ENCODE results near the gene RNASEH2A. TPM values are rescaled to one million over a fixed set of nuclear protein-coding genes. Genes with fewer than 3 reads are reported as not detected.

RNASEH2A gene
- total and polyA plus RNA-seq, 2 of the 13 experiments (the other 11 are each of a cell fraction or from before 2014, with no cell fraction given), result 25.1 to 35.8 TPM

DNA sequence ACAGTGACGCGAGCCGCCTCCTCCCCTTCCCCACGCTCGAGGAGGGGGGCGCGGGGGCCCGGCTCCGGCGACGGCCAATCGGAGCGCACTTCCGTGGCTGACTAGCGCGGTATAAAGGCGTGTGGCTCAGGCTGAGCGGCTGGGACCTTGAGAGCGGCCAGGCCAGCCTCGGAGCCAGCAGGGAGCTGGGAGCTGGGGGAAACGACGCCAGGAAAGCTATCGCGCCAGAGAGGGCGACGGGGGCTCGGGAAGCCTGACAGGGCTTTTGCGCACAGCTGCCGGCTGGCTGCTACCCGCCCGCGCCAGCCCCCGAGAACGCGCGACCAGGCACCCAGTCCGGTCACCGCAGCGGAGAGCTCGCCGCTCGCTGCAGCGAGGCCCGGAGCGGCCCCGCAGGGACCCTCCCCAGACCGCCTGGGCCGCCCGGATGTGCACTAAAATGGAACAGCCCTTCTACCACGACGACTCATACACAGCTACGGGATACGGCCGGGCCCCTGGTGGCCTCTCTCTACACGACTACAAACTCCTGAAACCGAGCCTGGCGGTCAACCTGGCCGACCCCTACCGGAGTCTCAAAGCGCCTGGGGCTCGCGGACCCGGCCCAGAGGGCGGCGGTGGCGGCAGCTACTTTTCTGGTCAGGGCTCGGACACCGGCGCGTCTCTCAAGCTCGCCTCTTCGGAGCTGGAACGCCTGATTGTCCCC, 14.9 kb upstream of the RNASEH2A start, which contains the start of gene JUNB (continued):
- peak; percentile 48; the same call in 1 of the 2 replicates for TF ChIP-seq KDM5B (CRISPR knock-in tag; IDR thresholded peaks at IDR 0.05; ENCODE audit: borderline replicate concordance)
- TF ChIP-seq, protein P1, sequence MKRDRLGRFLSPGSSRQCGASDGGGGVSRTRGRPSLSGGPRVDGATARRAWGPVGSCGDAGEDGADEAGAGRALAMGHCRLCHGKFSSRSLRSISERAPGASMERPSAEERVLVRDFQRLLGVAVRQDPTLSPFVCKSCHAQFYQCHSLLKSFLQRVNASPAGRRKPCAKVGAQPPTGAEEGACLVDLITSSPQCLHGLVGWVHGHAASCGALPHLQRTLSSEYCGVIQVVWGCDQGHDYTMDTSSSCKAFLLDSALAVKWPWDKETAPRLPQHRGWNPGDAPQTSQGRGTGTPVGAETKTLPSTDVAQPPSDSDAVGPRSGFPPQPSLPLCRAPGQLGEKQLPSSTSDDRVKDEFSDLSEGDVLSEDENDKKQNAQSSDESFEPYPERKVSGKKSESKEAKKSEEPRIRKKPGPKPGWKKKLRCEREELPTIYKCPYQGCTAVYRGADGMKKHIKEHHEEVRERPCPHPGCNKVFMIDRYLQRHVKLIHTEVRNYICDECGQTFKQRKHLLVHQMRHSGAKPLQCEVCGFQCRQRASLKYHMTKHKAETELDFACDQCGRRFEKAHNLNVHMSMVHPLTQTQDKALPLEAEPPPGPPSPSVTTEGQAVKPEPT (CRISPR knock-in tag; IDR thresholded peaks at IDR 0.05; ENCODE audit: low read depth), result peak; percentile 22; the same call in 1 of the 2 replicates
- TF ChIP-seq FOXK1 (CRISPR knock-in tag; IDR thresholded peaks at IDR 0.05; ENCODE audit: borderline replicate concordance, low read depth), result peak; percentile 99
- peak; percentile 47 for TF ChIP-seq XRCC5 (optimal IDR thresholded peaks at IDR 0.05; ENCODE audit: low read length)
- TF ChIP-seq FOXA1 (IDR thresholded peaks at IDR 0.05), result no peak
- no peak for TF ChIP-seq FOXA1 (CRISPR knock-in tag; IDR thresholded peaks at IDR 0.05)
- TF ChIP-seq, protein P2, sequence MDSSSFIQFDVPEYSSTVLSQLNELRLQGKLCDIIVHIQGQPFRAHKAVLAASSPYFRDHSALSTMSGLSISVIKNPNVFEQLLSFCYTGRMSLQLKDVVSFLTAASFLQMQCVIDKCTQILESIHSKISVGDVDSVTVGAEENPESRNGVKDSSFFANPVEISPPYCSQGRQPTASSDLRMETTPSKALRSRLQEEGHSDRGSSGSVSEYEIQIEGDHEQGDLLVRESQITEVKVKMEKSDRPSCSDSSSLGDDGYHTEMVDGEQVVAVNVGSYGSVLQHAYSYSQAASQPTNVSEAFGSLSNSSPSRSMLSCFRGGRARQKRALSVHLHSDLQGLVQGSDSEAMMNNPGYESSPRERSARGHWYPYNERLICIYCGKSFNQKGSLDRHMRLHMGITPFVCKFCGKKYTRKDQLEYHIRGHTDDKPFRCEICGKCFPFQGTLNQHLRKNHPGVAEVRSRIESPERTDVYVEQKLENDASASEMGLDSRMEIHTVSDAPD (CRISPR knock-in tag; IDR thresholded peaks at IDR 0.05), result no peak
- TF ChIP-seq ZBTB21 (CRISPR knock-in tag; IDR thresholded peaks at IDR 0.05), result peak; percentile 42; the same call in 1 of the 2 replicates
- peak; percentile 98 for TF ChIP-seq KLF6 (CRISPR knock-in tag; IDR thresholded peaks at IDR 0.05)
- TF ChIP-seq, protein P3, sequence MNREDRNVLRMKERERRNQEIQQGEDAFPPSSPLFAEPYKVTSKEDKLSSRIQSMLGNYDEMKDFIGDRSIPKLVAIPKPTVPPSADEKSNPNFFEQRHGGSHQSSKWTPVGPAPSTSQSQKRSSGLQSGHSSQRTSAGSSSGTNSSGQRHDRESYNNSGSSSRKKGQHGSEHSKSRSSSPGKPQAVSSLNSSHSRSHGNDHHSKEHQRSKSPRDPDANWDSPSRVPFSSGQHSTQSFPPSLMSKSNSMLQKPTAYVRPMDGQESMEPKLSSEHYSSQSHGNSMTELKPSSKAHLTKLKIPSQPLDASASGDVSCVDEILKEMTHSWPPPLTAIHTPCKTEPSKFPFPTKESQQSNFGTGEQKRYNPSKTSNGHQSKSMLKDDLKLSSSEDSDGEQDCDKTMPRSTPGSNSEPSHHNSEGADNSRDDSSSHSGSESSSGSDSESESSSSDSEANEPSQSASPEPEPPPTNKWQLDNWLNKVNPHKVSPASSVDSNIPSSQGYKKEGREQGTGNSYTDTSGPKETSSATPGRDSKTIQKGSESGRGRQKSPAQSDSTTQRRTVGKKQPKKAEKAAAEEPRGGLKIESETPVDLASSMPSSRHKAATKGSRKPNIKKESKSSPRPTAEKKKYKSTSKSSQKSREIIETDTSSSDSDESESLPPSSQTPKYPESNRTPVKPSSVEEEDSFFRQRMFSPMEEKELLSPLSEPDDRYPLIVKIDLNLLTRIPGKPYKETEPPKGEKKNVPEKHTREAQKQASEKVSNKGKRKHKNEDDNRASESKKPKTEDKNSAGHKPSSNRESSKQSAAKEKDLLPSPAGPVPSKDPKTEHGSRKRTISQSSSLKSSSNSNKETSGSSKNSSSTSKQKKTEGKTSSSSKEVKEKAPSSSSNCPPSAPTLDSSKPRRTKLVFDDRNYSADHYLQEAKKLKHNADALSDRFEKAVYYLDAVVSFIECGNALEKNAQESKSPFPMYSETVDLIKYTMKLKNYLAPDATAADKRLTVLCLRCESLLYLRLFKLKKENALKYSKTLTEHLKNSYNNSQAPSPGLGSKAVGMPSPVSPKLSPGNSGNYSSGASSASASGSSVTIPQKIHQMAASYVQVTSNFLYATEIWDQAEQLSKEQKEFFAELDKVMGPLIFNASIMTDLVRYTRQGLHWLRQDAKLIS (CRISPR knock-in tag; IDR thresholded peaks at IDR 0.05), result peak; percentile 79; the same call in 1 of the 2 replicates
- no peak for TF ChIP-seq ZNF10 (CRISPR knock-in tag; IDR thresholded peaks at IDR 0.05; ENCODE audit: borderline replicate concordance, low read depth)
- TF ChIP-seq THYN1 (CRISPR knock-in tag; IDR thresholded peaks at IDR 0.05; ENCODE audit: borderline replicate concordance, low read depth), result no peak
- no peak for TF ChIP-seq SMAD1 (CRISPR knock-in tag; IDR thresholded peaks at IDR 0.05; ENCODE audit: borderline replicate concordance, low read depth)
- TF ChIP-seq NCOA2 (CRISPR knock-in tag; IDR thresholded peaks at IDR 0.05), result peak; percentile 85
- TF ChIP-seq, protein P4, sequence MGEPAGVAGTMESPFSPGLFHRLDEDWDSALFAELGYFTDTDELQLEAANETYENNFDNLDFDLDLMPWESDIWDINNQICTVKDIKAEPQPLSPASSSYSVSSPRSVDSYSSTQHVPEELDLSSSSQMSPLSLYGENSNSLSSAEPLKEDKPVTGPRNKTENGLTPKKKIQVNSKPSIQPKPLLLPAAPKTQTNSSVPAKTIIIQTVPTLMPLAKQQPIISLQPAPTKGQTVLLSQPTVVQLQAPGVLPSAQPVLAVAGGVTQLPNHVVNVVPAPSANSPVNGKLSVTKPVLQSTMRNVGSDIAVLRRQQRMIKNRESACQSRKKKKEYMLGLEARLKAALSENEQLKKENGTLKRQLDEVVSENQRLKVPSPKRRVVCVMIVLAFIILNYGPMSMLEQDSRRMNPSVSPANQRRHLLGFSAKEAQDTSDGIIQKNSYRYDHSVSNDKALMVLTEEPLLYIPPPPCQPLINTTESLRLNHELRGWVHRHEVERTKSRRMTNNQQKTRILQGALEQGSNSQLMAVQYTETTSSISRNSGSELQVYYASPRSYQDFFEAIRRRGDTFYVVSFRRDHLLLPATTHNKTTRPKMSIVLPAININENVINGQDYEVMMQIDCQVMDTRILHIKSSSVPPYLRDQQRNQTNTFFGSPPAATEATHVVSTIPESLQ (CRISPR knock-in tag; conservative IDR thresholded peaks at IDR 0.05), result no peak
- TF ChIP-seq MTA1 (CRISPR knock-in tag; IDR thresholded peaks at IDR 0.05; ENCODE audit: borderline replicate concordance), result no peak
- 0 out of 2 replicates have a peak, but pooled peaks have one; percentile 11 for TF ChIP-seq ZNF629 (CRISPR knock-in tag; conservative IDR thresholded peaks at IDR 0.05)
- TF ChIP-seq MAF1 (CRISPR knock-in tag; IDR thresholded peaks at IDR 0.05; ENCODE audit: borderline replicate concordance), result peak; percentile 92; the same call in 1 of the 2 replicates
- TF ChIP-seq FIP1L1 (IDR thresholded peaks at IDR 0.05; ENCODE audit: borderline replicate concordance, insufficient read depth, low read depth, low read length), result no peak
- TF ChIP-seq, protein P5, sequence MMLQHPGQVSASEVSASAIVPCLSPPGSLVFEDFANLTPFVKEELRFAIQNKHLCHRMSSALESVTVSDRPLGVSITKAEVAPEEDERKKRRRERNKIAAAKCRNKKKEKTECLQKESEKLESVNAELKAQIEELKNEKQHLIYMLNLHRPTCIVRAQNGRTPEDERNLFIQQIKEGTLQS (CRISPR knock-in tag; IDR thresholded peaks at IDR 0.05), result peak; percentile 74; the same call in 1 of the 2 replicates
